GM19025 (cell line): ENCODE data around the gene PRKN.

Experiments used
- ATAC-seq: cut with Tn5 transposase; IDR thresholded peaks from one replicate; pipeline ENCODE4 v1.9.1; 2021; ENCODE audit warnings: mild to moderate bottlenecking, low read depth, moderate library complexity; ENCODE audit not compliant: unreplicated experiment

Gene PRKN

DNA sequence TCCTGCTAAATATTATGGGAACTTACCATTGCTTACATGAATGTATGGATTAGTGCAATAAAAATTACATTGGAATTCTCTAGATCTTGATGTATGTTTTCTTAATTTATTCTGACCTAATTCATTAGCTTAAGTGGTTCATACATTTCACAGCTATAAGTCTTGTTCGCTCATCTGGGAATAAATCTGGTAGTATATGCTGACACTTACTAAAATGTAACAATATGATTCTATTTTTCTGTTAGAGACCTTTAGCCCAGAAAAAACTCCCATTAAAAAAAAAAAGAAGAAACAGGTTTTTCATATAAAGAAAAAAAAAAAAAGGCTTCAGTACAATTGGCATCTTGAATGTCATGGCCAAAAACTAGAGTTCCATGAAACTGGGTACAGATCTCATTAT lies 1059.6 kb downstream of the PRKN start:
- ATAC-seq = no peak

DNA sequence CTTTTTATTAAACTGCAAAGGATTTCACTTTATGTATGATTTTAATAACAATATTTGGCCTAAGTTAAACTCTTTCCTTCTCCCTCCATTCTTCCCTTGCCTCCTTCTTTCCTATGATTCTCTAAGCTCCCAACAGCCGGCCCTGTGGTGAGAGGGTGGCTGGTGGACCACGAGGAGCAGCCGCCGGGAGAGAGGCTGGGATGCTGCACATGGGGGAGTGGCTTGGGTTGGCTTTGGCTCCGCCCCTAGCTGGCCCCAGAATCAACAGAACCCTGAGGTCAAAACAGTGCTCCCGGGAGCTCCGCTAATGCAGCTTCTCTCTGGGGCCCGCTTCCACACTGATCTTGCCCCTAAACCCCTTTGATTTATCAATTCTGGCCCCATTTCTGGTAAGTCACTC lies 1063.9 kb downstream of the PRKN start:
- ATAC-seq = no peak

DNA sequence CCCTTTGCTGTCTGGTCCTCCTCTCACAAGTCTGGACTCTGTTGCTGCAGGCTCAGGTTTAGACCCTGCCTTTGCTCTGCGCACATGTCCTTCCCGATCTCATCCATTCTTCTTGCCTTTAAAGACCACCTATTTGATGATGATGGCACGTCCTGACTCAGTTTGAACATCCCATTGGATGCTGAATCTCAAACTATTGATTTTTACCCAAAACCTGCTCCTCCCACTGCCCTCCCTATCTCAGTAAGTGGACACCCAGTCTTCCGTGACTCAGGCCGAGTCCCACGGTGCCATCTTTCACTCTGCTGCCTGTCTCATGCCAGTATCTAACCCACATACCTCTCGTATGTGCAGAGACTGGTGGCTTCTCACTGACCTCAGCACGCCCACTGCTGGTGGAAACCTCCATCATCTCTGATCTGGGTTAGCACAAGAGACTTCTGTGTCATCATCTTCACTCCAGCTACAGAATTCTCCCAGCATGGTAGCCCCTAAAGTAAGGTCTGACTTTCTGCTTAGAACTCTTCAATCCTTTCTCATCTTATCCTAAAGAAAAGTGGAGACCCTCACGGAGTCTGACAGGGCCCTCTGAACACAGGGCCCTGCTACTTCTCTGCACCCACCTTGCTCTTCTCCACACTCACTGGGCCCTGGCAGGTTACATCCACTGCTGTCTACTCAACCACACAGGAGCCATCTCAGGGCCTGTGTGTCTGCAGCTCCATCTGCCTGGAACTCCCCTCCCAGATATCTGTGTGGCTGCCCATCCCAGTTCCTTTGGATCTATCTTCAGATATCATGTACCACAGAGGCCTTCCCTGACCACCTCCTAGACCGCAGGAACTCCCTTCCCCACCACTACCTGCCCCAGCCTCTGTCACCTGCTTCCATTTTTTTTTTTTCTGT lies 1066.6 kb downstream of the PRKN start:
- ATAC-seq = no peak

DNA sequence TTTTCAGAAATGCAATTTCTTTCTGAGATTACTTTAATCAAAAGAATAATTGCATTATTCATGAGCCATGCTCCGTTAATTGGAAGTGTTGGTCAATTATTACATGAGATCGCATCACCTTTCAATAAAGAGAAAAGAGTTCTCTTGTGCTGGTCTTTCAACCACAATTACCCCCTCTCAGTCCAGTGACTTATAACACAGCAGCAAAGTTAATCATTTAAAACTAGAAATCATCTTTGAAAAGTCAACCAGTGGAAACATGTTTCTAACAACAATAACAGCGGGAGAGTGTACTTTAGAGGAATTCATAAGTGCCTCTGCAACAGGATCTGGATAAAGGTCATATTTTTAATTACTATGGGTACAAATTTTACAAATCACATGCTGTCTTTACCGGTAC lies 1069.4 kb downstream of the PRKN start:
- ATAC-seq = no peak

DNA sequence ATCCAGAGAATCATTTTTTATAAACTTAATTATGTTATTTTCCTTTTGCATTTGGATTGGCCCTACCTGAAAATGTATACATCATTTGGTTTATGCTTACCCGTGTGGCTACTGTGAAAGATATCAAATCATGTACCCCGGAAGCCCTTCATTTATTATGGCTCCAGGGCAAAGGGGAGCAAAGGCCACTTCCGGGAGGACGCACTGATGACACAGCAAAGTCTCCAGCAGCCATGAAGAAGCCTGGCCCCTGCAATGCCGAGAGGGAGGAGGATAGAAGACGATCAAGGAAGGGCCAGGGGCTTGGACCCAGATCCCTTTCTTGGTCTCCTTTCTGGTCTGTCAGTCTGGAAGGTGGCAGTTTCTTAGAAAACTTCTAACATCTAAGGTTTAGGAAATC lies 1073.4 kb downstream of the PRKN start:
- ATAC-seq = no peak

DNA sequence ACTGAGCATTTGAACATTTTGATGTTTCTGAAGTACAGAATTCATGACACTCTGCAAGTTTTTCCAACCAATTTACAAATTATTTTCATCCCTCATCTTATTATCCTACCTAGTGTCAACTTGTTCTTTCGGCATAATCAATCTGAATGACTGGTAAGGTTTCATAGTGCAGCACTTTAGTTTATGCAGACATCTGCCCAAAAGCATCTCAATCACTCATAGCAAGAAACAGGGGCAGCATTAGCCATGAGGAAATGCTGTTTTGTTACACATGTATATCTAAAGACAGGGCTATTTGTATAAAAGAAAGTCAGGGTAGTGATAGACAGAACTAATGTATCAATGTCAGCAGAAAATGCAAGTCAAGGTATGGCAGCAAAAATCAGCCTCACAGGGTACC lies 1075.6 kb downstream of the PRKN start:
- ATAC-seq = no peak

DNA sequence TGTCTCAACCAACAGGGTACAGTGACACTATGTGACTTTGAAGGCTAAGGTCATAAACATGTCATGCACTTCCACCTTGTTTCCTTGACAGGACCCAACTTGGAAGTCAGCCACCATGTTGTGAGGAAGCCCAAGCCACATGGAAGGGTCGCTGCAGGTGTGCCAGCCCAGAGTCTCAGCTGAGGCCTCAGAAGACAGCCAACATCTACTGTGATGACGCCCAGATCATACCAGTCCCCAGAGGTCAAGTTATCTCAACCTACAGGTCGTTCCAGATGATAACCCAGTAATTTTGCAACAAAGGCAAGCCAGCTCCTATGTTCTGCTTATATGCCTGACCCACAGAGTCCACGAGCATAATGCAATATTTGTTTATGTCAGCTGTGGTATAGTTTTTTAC lies 1077.7 kb downstream of the PRKN start:
- ATAC-seq = no peak

DNA sequence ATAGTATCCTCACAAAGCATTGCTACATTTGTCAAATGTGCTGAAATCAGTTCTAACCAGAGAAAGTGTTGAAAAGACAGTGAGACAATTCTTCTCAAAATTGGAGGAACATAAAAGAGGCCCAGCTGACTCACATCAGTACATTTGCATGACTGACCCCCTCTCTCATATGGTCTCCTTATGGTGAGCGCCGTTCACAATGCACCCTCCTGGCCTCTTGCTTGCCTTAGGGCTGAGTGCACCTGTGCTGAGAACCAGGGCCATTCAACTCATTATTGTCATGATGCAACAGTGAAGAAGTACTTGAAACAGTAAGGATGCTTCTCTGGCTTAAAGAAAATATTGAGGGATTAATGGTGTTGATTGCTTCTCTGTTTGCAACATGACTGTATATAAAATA lies 1078.5 kb downstream of the PRKN start:
- ATAC-seq = no peak

DNA sequence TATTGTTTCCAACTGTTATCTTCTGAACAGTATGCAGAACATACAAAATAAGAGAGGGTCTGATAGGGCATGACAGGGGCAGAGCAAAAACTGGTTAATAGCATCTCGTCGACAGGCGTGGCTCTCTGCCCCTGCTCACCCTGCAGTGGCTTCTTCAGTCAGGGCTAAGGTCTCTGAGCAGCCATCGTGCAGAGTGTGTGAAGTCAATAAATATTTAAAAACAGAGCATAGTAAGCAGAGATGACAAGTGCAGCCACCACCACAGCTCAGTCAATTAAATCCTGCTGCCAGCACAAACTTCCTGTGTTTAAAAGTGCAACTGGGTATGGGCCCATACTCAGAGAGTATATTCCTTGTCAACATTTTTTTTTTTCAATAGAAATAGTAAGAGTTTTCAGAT lies 1080.3 kb downstream of the PRKN start:
- ATAC-seq = no peak

DNA sequence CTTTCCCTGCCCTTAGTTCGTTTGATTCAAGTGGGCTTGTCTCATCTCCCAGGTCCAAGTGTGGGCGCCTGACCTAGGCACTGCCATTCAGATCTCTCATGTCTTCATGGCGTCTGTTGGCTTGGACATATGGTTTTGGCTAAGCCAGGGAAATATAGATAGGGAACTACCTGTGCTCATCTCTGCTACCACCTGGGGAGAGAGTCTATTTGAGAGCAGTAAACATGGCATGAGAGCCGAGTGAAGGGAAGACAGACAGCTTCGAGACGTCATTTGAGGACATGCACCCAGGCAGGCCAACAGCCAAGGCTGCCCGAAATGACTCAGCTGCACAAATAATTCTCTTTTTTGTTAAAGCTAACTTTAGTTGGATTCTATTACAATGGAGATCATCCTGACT lies 1083.0 kb downstream of the PRKN start:
- no peak for ATAC-seq

DNA sequence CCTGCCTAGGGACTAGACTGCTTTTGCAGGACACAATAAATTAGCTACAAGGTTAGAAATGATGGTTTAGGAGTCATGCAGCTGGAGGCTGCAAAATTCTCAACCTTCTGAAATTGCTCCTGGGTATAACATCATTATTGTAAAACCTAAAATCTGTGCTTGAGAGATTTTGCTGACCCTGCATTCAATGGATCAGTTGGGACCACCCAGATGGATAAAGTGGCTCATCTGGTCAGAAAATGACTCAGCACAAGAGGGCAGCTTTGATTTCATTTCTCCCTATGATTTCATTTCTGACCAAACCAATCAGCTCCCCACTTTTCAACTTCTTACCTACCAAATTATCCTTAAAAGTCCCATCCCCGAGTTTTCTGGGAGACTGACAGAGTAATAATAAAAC lies 1086.4 kb downstream of the PRKN start:
- ATAC-seq = no peak

DNA sequence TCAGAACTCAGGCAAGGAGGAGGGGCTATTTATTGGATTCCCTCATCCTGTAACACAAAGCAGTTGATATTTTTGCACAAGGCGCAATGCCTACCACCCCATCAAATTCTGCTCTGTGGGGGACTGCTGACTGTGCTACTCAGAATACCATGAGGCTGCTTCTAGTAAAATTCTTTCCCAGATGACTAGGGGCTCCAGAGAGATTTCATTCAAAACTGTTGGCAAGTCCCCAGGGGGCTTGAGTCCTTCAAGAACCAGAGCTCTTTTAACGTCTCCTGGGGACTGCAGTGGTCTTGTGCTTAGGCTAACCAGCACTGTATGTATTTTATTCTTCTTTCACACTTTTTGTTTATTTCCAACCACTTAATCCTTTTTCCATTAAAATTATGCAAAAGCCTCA lies 1087.8 kb downstream of the PRKN start:
- ATAC-seq = no peak

DNA sequence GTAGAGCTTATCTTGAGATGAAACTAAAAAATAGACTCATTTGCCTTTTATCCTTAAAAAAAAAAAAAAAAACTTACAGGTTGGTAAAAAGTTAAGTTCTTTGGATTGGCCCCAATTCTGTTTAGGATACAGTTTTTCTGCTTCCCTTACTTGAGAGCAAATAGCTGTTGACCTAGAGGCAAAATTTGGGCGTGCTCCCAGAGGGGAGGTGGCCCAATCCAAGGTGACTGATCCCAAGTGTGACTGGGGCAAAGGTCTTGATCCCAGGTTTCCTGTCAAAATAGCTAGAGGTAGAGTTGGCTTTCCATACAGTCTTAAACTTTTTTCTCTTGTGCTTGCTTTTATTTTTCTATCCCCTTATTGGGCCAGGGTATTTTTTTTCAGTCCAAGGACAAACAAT lies 1089.9 kb downstream of the PRKN start:
- no peak for ATAC-seq

DNA sequence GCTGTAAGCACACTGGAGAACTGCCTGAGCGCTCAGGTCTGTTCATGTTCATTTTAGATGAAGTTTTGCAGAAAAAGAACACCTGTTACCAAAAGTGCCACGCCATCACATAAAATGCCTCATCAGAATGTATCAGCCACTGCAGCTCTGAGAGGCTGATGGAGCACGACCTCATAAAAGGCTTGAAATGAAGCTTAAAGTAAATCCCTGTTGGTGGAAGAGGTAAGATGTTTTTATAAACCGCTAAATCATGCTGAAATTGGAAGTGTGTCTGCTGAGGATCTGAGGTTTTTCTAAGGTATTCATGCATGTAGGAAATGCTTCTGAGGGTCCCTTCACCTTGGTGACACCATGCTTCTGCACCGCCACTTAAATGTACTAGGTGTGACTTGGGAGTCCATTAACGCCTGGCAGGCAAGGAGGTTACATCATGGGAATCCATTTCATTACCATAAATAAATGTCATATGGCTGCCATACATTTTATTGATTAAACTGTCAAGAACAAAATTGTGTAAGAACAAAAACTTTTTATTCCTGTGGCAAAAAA lies 1090.6 kb downstream of the PRKN start:
- ATAC-seq = no peak

DNA sequence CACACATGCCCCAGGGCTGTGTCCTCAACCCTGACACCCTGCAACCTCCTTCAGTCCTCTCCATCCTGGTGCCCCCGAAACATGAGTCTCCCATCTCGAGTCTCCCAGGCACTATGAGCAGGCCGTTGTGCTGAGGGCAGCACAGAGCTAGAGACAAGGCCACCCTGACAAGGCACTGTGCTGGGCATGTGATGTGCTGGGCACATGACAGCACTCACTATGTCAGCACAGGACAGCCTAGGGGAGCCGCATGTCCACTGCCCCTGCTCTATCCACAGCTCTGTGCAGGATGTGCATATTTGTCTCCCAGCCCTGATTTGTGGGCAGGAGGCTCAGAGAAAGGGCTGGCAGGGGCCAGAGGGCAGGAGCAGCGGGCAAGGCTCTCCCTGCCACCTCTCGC lies 1091.6 kb downstream of the PRKN start:
- no peak for ATAC-seq

DNA sequence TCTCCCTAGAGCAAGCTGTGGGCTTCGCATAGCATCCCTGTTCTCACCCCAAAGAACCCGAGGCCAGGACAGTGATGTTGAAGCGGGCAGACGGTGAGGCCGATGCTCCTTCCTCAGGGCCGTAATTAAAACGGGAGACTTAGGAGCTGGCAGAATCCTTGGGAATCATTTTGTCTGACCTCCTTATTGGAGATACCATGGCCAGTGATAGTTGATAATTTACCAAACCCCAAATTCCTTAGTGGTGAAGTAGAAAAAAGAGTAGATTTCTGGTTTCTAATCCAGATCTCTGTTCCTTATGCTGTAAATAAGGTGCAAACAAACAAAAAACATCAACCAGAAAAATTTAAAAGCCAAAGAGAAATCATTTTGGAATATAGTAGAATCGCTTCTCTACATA lies 1092.7 kb downstream of the PRKN start:
- no peak for ATAC-seq

DNA sequence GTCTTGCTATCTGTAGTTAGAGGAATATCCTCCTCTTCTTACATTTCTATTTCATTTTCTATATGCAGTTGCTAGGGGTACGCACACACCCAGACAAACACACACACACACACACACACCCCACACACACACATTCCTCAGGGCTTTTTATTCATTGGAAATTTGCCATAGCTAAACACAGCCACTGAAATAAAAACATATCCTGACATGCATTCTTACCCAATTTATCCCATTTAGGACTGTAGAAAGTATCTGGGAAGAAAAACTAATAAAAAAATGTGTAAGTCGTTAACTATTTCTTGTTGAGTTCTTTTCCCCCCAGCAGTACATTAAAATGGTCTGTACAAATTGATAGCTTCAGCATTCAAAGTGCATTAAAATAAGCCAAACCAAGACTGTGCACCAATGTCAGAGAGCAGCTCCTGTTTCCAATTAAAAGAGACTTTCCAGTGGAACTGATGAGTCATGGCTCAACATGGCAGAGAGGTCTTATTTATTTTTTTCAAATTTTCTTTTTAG lies 1095.8 kb downstream of the PRKN start:
- ATAC-seq = no peak

DNA sequence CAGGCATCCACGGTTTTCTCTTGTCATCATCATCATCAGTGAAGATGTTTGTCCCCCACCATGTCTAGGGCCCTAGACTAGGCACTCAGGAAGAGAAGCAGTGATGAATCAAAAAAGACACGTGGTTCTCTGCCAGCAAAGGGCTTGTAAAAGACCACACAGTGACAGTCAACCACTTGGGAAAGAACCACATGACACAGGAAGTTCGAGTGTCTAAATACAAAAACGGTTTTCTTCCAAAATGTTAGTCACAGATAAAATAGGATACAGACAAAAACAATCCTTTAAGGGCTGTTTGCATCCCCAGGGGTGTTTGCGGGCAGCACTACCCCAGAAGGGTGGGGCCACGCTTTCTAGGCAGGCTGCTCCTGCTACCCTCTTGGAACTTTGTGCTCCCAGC lies 1096.9 kb downstream of the PRKN start:
- no peak for ATAC-seq

DNA sequence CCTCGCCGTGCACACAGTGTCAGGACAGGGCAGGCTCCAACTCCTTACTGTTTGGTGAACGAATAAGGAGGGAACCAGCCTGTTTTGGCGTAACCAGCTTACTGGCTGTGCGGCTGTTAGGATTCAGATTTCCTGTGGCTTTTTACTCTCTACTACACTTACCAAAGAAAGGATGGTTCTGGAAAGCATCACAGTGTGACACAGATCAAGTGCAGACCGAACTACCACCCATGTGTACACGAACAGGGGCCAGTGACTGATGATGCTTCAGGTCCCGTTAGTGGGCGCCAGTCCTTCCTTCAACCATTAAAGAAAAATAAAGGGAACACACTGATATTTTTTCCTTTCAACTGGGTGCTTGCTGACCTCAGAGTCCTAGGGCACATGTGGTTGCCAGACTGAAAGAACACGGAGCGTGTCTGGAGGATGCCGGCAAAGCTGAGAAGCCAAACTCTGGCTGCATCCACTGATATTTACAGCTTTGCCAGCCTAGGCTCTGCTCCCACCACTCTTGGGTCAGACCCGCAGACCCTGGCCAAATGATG lies 1101.4 kb downstream of the PRKN start:
- ATAC-seq = no peak

DNA sequence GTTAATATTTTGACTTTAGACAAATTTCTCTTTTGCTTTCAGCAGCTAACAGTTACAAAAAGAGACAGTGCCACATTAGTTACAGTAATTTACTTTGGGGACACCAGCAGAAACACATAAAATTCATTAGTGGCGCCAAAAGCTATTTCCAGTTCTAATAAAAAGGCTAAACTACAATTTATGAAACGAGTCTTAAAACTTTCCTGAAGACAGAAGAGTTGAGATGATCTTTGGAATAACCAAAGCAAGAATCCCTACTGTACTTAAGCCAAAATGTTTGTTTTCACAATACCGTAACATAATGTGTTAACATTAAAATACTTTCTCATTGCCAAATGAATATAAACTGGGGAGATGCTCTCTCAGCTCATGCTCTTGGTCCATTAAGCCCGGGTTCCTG lies 1103.5 kb downstream of the PRKN start:
- ATAC-seq = no peak

DNA sequence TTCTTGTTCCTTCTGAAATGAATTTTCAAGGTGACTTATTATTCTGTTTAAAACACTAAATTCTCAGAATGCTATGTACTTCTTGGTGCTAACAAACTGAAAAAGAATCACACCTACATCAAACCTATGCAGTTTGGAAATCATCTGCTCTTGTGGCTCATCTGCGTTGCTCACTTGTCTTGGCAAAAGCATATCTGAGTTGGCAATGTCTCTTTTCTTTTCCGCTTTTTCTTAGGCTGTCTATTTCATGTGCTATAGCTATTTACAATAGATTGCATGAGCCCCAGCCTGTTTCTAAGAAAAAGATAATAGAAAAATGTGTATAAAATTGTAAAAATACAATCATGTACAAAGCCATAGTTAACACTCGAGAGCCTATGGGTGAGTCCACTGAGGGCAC lies 1104.8 kb downstream of the PRKN start:
- ATAC-seq = no peak
